A549 treated with DMSO at 1 μM for 4 hours (cell line): ENCODE data around the gene TMEM141. TPM values are rescaled to one million over a fixed set of nuclear protein-coding genes. Genes with fewer than 3 reads are reported as not detected.

Experiments used
- total RNA-seq: library from RNA; stranded (reverse); fragments of 200-300 nt; extraction: Qiagen RNA extraction; gene quantifications from 5 replicates; pipeline ENCODE4 v1.2.3, GENCODE V29; 2022; ENCODE audit warnings: low read depth

TMEM141 gene
- 64.9 to 72.6 TPM (median 70.3 TPM) in 5 replicates for total RNA-seq

GRCh38 chr9:136790640-136791515 is at the start of gene TMEM141:
TSS of gene TMEM141 (plus strand) at chr9:136791344. CDS start at chr9:136791371, 27 bp downstream.

GRCh38 chr9:136742591-136743391 is 48.4 kb upstream of the TMEM141 start, which contains the start of gene LCN10:
TSS of gene LCN10 (minus strand) at chr9:136742940. CDS start at chr9:136742903, 37 bp downstream.

GRCh38 chr9:136748201-136748600 is 42.9 kb upstream of the TMEM141 start, which contains the start of gene LCN6:
TSS of gene LCN6 (minus strand) at chr9:136748525. CDS start at chr9:136748483, 42 bp downstream.

GRCh38 chr9:136764301-136764891 is 26.7 kb upstream of the TMEM141 start, which contains the start of gene LCN15:
TSS of gene LCN15 (minus strand) at chr9:136764518. CDS start at chr9:136764488, 30 bp downstream.

GRCh38 chr9:136796238-136796774 is 5.2 kb downstream of the TMEM141 start, which contains the start of gene CCDC183:
TSS of gene CCDC183 (plus strand) at chr9:136796338. CDS start at chr9:136796398, 60 bp downstream.

GRCh38 chr9:136807281-136808074 is 16.3 kb downstream of the TMEM141 start, which contains the start of gene RABL6:
TSS of gene RABL6 (plus strand) at chr9:136807948. CDS start at chr9:136808197, 249 bp downstream.

GRCh38 chr9:136842380-136842948 is 51.3 kb downstream of the TMEM141 start, which contains the start of gene AJM1:
TSS of gene AJM1 (plus strand) at chr9:136842478. CDS start at chr9:136844415, 1,937 bp downstream.

Other genes with a start within 250 kb of the TMEM141 start
- 9.7 to 13.2 TPM (median 11.3 TPM) in 5 replicates for gene NOTCH1, start 245.3 kb upstream of the TMEM141 start, total RNA-seq
- 41.7 to 60.0 TPM (median 50.7 TPM) in 5 replicates for gene EGFL7, start 128.4 kb upstream of the TMEM141 start, total RNA-seq
- gene AGPAT2, start 103.9 kb upstream of the TMEM141 start, total RNA-seq, result 72.3 to 105 TPM (median 98.6 TPM) in 5 replicates
- 7.1 to 10.2 TPM (median 8.0 TPM) in 5 replicates for gene DIPK1B, start 78.8 kb upstream of the TMEM141 start, total RNA-seq
- not detected in 5 replicates for gene LCN10, start 48.4 kb upstream of the TMEM141 start, total RNA-seq
- not detected in 5 replicates for gene LCN6, start 42.8 kb upstream of the TMEM141 start, total RNA-seq
- gene LCN8, start 33.1 kb upstream of the TMEM141 start, total RNA-seq, result not detected in 5 replicates
- gene LCN15, start 26.8 kb upstream of the TMEM141 start, total RNA-seq, result not detected in 5 replicates
- 0.10 to 0.34 TPM (median 0.26 TPM) in 5 replicates for gene CCDC183, start 5.0 kb downstream of the TMEM141 start, total RNA-seq
- 65.6 to 91.8 TPM (median 82.0 TPM) in 5 replicates for gene RABL6, start 16.6 kb downstream of the TMEM141 start, total RNA-seq
- gene AJM1, start 51.1 kb downstream of the TMEM141 start, total RNA-seq, result 3.2 to 4.8 TPM (median 3.8 TPM) in 5 replicates
- gene PHPT1, start 58.1 kb downstream of the TMEM141 start, total RNA-seq, result 270 to 314 TPM (median 281 TPM) in 5 replicates
- gene MAMDC4, start 61.0 kb downstream of the TMEM141 start, total RNA-seq, result 1.8 to 5.4 TPM (median 4.1 TPM) in 5 replicates
- 440 to 480 TPM (median 443 TPM) in 5 replicates for gene EDF1, start 75.0 kb downstream of the TMEM141 start, total RNA-seq
- 42.4 to 76.5 TPM (median 63.8 TPM) in 5 replicates for gene TRAF2, start 95.2 kb downstream of the TMEM141 start, total RNA-seq
- gene FBXW5, start 153.4 kb downstream of the TMEM141 start, total RNA-seq, result 67.1 to 97.1 TPM (median 91.2 TPM) in 5 replicates
- gene C8G, start 153.9 kb downstream of the TMEM141 start, total RNA-seq, result 0.71 to 1.5 TPM (median 1.1 TPM) in 5 replicates
- 0.95 to 1.9 TPM (median 1.4 TPM) in 5 replicates for gene LCN12, start 160.9 kb downstream of the TMEM141 start, total RNA-seq
- gene PTGDS, start 186.2 kb downstream of the TMEM141 start, total RNA-seq, result 0.28 to 0.37 TPM (median 0.33 TPM) in 3 of 5 replicates, not detected in the others
- 0.02 to 0.10 TPM (median 0.05 TPM) in 3 of 5 replicates, not detected in the others for gene LCNL1, start 191.6 kb downstream of the TMEM141 start, total RNA-seq
- gene PAXX, start 201.1 kb downstream of the TMEM141 start, total RNA-seq, result 44.8 to 86.6 TPM (median 72.0 TPM) in 5 replicates
- 2.2 to 2.7 TPM (median 2.6 TPM) in 5 replicates for gene CLIC3, start 205.2 kb downstream of the TMEM141 start, total RNA-seq
- 19.3 to 29.0 TPM (median 25.8 TPM) in 5 replicates for gene ABCA2, start 236.9 kb downstream of the TMEM141 start, total RNA-seq
- gene FUT7, start 240.7 kb downstream of the TMEM141 start, total RNA-seq, result 0.12 TPM in 1 of 5 replicates, not detected in the others